GM18873 (cell line): Measurements from ENCODE around the gene NUDT2.
"Not testable (repeated sequence)": the region's sequence is repeated elsewhere in the genome, so short reads cannot be mapped to it uniquely, and the experiment has no call there.

Source experiments
- ATAC-seq: cut with Tn5 transposase; IDR thresholded peaks from one replicate; pipeline ENCODE4 v1.9.1; 2021; ENCODE audit warnings: mild to moderate bottlenecking, moderate library complexity, moderate number of reproducible peaks; ENCODE audit not compliant: unreplicated experiment, low FRiP score

NUDT2 gene

DNA sequence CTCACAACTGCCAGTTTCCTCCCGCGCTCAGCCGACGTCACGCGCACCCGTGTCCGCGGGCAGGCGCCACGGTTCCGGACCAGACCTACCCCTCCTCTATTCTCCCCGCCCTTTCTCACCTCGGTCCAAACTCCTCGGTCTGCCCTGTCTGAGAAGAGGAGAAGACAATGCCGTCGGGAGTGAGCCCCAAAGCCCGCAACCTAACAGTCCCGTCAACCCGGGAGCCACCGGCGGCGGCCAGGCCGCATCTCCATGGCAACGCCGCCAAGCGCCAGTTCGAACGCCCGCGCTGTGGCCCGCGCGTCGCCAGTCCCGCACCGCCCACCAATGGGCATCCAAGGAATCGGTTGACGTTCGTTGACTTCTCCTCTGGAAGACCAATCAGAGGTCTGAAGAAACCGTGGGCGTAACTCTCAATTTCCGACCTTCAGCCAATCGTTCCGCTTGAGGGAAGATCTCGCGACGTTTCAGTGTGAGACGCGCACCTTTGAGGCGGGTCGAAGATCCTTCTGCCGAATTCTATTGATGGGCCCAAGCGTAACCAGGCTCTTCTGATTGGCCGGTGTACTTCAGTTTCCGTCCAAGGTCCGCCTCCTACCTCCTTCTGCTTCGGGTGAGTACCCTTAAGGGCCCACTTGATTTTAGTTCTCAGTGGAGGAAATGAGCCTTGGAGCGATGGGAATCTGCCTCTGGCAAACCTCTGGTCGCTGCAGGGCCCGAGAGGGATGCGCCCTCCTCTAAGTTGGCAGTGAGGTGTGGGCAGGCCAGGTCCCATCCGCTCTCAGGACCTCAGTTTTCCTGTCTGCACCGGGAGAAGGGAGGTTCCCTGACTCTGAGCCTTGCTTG, at the start of gene NUDT2, which contains the start of gene KIF24:
NUDT2 (plus strand) TSS at position 583 of the 846 bp plus-strand sequence. CDS start 9,471 bp downstream, outside the sequence.
KIF24 (minus strand) TSS at position 282 of the 846 bp plus-strand sequence. CDS start 17,922 bp downstream, outside the sequence.
- ATAC-seq: peak; percentile 92

GRCh38 chr9:34282096-34282495, 47.3 kb upstream of the NUDT2 start:
- ATAC-seq: no peak

GRCh38 chr9:34289159-34289558, 40.2 kb upstream of the NUDT2 start:
- ATAC-seq: no peak

GRCh38 chr9:34291023-34291422, 38.3 kb upstream of the NUDT2 start:
- no peak for ATAC-seq

DNA sequence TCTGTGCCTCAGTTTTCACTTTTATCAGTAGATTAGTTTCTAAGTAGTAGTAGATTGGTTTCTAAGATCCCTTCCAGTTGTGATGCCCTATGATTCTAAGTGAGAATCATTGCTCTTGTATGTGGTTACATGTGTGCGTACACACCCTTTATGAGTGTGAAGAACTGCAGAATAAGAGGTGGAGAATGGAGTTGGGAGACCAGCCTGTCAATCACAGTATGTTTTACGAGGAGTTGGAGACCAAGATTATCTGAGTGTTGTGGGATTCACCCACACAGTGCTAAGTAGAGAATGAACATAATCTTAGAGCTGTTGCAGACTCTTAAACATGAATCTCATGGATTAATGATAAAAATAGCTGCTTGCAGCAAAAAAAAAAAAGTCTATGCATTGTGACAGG, 37.9 kb upstream of the NUDT2 start:
- ATAC-seq: no peak

DNA sequence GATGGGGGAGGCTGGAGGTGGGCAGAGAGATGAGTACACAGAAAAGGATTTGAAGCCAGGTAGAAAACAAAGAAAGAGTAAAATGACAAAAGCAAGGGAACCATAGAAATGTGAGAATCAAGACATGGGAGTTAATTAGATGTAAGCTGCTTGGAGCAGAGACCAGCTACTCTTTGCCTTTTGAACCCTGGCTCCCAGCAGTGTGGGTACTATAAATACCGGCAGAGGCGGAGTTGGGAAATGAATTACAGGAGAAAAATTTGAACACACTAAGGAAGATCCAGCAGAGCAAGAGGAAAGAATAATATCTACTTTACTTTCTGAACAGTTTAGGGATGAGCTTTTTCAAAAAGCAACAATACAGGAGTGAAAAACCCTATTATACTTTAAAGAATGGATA, 36.8 kb upstream of the NUDT2 start:
- ATAC-seq: no peak

DNA sequence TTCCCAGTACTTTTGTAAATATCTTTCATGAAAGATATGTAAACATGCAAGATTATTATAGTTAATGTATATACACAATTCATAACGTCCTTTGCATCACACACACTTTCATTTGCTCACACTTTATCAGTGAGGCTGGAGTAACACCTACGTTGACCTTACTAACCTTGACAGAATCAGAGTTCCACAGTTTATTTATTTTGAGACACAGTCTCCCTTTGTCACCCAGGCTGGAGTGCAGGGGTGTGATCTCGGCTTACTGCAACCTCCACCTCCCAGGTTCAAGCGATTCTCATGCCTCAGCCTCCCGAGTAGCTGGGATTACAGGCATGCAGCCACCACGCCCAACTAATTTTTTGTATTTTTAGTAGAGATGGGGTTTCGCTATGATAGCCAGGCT, 28.3 kb upstream of the NUDT2 start:
- not testable (repeated sequence) for ATAC-seq

DNA sequence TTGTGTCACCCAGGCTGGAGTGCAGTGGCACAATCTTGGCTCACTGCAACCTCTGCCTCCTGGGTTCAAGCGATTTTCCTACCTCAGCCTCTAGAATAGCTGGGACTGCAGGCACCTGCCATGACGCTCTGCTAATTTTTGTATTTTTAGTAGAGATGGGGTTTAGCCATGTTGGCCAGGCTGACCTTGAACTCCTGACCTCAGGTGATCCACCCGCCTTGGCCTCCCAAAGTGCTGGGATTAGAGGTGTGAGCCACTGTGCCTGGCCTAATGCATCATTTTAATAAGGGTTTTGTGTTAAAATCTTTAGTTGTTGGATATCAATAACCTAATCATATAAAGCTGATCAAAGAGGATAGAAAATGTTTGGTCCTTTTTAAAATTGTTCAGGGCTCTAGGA, 21.1 kb upstream of the NUDT2 start:
- not testable (repeated sequence) for ATAC-seq

GRCh38 chr9:34310215-34310614, 19.2 kb upstream of the NUDT2 start:
- no peak for ATAC-seq

DNA sequence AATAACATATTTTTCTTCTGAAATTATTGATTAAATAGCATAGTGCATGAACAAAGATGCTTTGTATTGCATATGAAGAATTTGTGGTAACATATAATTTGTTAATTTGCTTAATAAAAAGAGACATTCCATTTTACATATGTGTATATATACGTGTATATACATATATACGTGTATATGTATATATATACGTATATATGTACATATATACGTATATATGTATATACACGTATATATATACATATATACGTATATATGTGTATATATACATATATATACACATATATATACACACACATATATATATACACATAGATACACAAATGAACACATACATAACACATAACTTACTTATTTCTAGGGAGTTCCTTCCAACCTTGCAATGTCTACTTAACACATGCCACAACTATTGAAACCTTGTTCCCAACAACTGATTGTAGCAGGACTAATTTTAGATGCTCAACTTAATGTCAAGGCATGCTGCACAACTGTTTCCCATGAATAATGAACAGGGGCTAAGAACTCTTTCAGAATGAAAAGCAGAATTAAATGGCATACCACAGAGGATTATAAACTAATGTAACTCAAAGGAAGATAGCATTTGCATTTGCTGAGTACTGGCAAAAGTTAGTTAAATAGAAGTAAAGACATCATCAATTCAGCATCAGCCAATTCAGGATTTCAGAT, 17.7 kb upstream of the NUDT2 start:
- no peak for ATAC-seq

- no peak for ATAC-seq
Observed at GRCh38 chr9:34317436-34317835, 11.9 kb upstream of the NUDT2 start.

GRCh38 chr9:34318163-34318790, 11.1 kb upstream of the NUDT2 start:
- ATAC-seq: no peak

- ATAC-seq: no peak
Observed at GRCh38 chr9:34321451-34321850, 7.9 kb upstream of the NUDT2 start.

DNA sequence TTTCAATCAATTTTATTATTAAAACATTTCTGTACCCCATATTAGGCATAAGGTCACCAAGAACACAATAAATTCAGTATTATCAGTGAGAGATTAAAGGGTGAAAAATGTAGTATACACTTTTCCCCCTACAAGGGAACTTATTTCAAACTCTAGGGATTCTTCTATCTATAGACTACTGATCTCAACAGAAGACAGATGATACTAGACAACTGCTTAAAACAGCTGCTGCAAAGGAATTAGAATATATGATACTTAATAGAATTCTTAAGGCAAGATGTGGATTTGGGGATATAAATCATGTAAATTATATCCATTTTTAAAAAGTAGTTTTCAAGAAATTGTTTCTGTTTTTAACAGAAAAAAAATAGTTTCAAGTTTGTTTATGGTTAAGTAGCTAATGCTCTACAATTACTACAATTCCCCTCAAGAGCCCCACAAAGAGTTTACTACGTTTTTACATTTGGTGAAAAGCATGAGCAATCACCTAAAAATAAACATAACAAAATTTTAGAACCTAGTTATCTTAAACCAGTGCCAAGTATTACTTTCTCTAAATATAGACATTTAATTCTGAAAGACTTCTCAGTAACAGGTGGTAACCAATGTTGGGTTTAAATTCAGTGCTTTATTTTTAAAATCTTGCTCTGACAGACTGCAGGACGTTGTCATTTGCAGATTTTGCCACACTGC, 6.3 kb upstream of the NUDT2 start:
- no peak for ATAC-seq

DNA sequence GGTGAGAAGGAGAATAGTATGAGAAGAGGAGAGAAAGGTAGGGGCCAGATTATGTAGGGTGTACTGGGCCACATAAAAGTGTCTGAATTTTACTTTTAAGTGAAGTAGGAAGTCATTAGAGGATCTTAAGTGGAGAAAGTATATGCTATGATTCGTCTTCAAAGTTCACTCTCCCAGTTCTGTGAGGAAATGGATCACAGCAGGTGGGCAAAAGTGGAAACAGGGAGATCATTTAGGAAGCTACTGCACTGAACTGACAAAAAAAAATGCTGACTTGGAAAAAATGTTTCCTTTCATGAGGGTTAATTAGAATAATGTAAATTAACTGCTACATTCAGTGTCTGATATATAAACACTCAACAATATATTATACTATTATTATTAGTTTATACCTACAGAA, 2.7 kb upstream of the NUDT2 start:
- ATAC-seq: no peak

- no peak for ATAC-seq
Observed at GRCh38 chr9:34328500-34328986, 826 bp upstream of the NUDT2 start.

DNA sequence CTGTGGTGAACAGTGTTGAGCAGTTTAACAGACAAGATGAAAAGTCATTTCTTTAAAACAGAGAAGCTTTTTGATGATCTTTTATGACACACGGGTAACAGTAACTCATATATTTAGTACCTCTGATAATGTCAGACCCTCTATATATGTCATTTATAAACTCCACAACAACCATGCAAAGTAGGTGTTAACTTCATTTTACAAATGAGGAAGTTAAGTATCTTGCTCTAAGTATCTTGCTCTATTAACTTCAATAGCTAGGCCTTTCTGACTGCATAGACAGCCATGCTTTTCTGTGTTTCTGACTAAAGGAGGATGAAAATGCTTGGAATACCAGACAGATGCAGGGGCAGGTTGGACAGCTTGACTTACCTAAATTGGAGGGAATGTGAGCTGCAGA, 1.8 kb downstream of the NUDT2 start:
- ATAC-seq: no peak

DNA sequence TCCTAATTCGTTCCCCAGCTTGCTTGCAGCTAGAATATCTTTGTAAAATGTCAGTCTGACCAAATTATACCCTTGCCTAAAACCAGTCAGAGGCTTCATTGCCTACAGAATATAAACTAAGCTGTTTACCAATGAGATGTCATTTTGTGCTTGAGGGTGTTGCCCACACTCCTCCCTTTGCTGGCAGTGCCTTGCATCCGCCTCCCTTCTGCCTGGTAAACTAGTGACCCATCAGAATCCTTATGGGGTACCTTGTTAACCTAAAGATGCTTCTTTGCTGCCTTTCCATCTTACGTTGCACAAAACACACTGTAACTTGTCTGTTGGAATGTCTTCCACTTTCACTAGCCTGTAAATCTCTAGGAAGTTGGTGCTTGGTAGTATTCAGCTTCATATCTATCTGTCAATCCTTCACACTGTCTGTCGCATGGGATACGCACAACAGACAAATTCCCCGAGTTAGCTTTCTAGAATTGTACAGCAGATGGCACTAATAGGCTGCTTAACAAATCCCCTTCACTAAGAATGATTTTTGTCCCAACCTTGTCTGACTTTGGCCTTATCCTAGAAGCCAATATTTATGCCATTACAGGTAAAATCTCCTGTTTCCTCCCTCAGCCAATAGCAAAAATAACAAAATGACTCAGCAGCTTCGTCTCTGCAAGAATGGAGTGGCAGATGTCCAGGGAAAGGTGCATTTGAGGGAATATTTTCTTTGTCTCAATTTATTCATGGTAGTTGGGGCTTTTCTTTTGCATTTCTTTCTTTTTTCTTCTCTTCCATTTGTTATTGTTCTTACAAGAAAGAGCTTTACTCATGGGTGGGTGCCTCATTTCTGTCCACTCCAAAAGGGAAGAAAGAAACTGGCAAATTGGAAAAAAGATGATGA, 3.0 kb downstream of the NUDT2 start:
- ATAC-seq: no peak

- ATAC-seq: no peak
Observed at GRCh38 chr9:34333836-34334235, 4.5 kb downstream of the NUDT2 start.
